HUES6 (cell line): ENCODE data around the gene ACER3.
"Not testable (repeated sequence)": the region's sequence is repeated elsewhere in the genome, so short reads cannot be mapped to it uniquely, and the experiment has no call there.

ENCODE experiments used
- H3K27ac ChIP-seq: 2 replicates; pipeline ENCODE4 v1.7.0; 2013; ENCODE audit warnings: low read depth, mild to moderate bottlenecking, low read length, inconsistent platforms
- H3K27me3 ChIP-seq: 2 replicates; pipeline ENCODE4 v1.6.1; 2013; ENCODE audit warnings: low read length; ENCODE audit not compliant: control insufficient read depth, insufficient read depth
- H3K36me3 ChIP-seq: 2 replicates; pipeline ENCODE4 v1.6.1; 2013; ENCODE audit warnings: low read length; ENCODE audit not compliant: control insufficient read depth, insufficient read depth
- H3K4me1 ChIP-seq: 2 replicates; pipeline ENCODE4 v1.6.1; 2013; ENCODE audit warnings: low read length; ENCODE audit not compliant: control insufficient read depth, insufficient read depth
- H3K4me3 ChIP-seq: 2 replicates; pipeline ENCODE4 v1.5.1; 2013; ENCODE audit warnings: low read depth, low read length
- H3K9ac ChIP-seq: one replicate; pipeline ENCODE4 v1.6.1; 2013; ENCODE audit warnings: mild to moderate bottlenecking, low read length
- H3K9me3 ChIP-seq: 2 replicates; pipeline ENCODE4 v1.6.1; 2013; ENCODE audit warnings: low read depth, low read length; ENCODE audit not compliant: control insufficient read depth, insufficient read depth

ACER3 gene

GRCh38 chr11:77039491-77040400, 179.0 kb downstream of the ACER3 start:
- peak overlapping the region; percentile 51; the same call in 1 of the 2 replicates for H3K4me3 ChIP-seq

GRCh38 chr11:77040401-77040777, 179.7 kb downstream of the ACER3 start:
- Histone ChIP-seq H3K4me1 (no peaks in the 10 kb centered on the region), H3K9me3 (no peaks in the 10 kb centered on the region), H3K4me3 (no peak overlapping the region), H3K36me3 (no peaks in the 10 kb centered on the region), H3K9ac (no peak overlapping the region), H3K27ac (no peak overlapping the region), H3K27me3 (peaks cover 46% of the 10 kb centered on the region)

More at GRCh38 chr11:77039491-77040400, 179.0 kb downstream of the ACER3 start:
- Histone ChIP-seq H3K4me1 (no peaks in the 10 kb centered on the region), H3K27ac (no peak overlapping the region), H3K9ac (no peak overlapping the region), H3K9me3 (no peaks in the 10 kb centered on the region), H3K36me3 (no peaks in the 10 kb centered on the region), H3K27me3 (peaks cover 41% of the 10 kb centered on the region)

GRCh38 chr11:77040889-77041288, 180.2 kb downstream of the ACER3 start:
- Histone ChIP-seq H3K36me3 (no peaks in the 10 kb centered on the region), H3K9ac (no peak overlapping the region), H3K4me1 (no peaks in the 10 kb centered on the region), H3K27ac (no peak overlapping the region), H3K4me3 (no peak overlapping the region), H3K27me3 (peaks cover 51% of the 10 kb centered on the region), H3K9me3 (no peaks in the 10 kb centered on the region)

GRCh38 chr11:77042111-77042726, 181.5 kb downstream of the ACER3 start:
- no peaks in the 10 kb centered on the region for H3K36me3 ChIP-seq
- 0 out of 2 replicates have a peak, but pooled peaks cover 4% of the 10 kb centered on the region for H3K4me1 ChIP-seq
- H3K9me3 ChIP-seq: no peaks in the 10 kb centered on the region
- H3K9ac ChIP-seq: no peak overlapping the region
- H3K27me3 ChIP-seq: peaks cover 53% of the 10 kb centered on the region
- H3K4me3 ChIP-seq: no peak overlapping the region
- no peak overlapping the region for H3K27ac ChIP-seq

GRCh38 chr11:77044356-77044755, 183.6 kb downstream of the ACER3 start:
- H3K9me3 ChIP-seq: no peaks in the 10 kb centered on the region
- no peak overlapping the region for H3K9ac ChIP-seq
- H3K4me1 ChIP-seq: 0 out of 2 replicates have a peak, but pooled peaks cover 4% of the 10 kb centered on the region
- H3K4me3 ChIP-seq: no peak overlapping the region
- H3K27ac ChIP-seq: no peak overlapping the region
- peaks cover 43% of the 10 kb centered on the region for H3K27me3 ChIP-seq
- H3K36me3 ChIP-seq: no peaks in the 10 kb centered on the region

GRCh38 chr11:77044886-77045285, 184.2 kb downstream of the ACER3 start:
- Histone ChIP-seq H3K9me3 (no peaks in the 10 kb centered on the region), H3K36me3 (no peaks in the 10 kb centered on the region), H3K4me3 (no peak overlapping the region), H3K27ac (no peak overlapping the region), H3K4me1 (0 out of 2 replicates have a peak, but pooled peaks cover 4% of the 10 kb centered on the region), H3K27me3 (peaks cover 38% of the 10 kb centered on the region), H3K9ac (no peak overlapping the region)

GRCh38 chr11:77046060-77046501, 185.4 kb downstream of the ACER3 start:
- H3K9ac ChIP-seq: no peak overlapping the region
- no peak overlapping the region for H3K27ac ChIP-seq
- peak overlapping the region; percentile 47 for H3K4me3 ChIP-seq

GRCh38 chr11:77047007-77047927, 186.5 kb downstream of the ACER3 start:
- Histone ChIP-seq H3K9ac (no peak overlapping the region), H3K36me3 (no peaks in the 10 kb centered on the region), H3K27ac (no peak overlapping the region), H3K4me1 (0 out of 2 replicates have a peak, but pooled peaks cover 4% of the 10 kb centered on the region), H3K27me3 (peaks cover 17% of the 10 kb centered on the region), H3K9me3 (no peaks in the 10 kb centered on the region), H3K4me3 (peak overlapping the region; percentile 35)

More at GRCh38 chr11:77046060-77046501, 185.4 kb downstream of the ACER3 start:
- Histone ChIP-seq H3K36me3 (no peaks in the 10 kb centered on the region), H3K9me3 (no peaks in the 10 kb centered on the region), H3K4me1 (0 out of 2 replicates have a peak, but pooled peaks cover 4% of the 10 kb centered on the region), H3K27me3 (peaks cover 26% of the 10 kb centered on the region)

- not testable (repeated sequence) for H3K36me3 ChIP-seq, H3K4me3 ChIP-seq, H3K27ac ChIP-seq, H3K4me1 ChIP-seq, H3K9ac ChIP-seq, H3K9me3 ChIP-seq
- peaks cover 15% of the 10 kb centered on the region for H3K27me3 ChIP-seq
Measured at GRCh38 chr11:77047928-77048446, 187.3 kb downstream of the ACER3 start.

GRCh38 chr11:77049026-77049425, 188.3 kb downstream of the ACER3 start:
- peaks cover 15% of the 10 kb centered on the region for H3K27me3 ChIP-seq
- 0 out of 2 replicates have a peak, but pooled peaks cover 4% of the 10 kb centered on the region for H3K4me1 ChIP-seq
- H3K36me3 ChIP-seq: no peaks in the 10 kb centered on the region
- no peak overlapping the region for H3K9ac ChIP-seq
- no peak overlapping the region for H3K4me3 ChIP-seq
- peaks cover 4% of the 10 kb centered on the region; the same call in 1 of the 2 replicates for H3K9me3 ChIP-seq
- H3K27ac ChIP-seq: no peak overlapping the region
